ENCODE measurements around the gene RFX4. TPM values are rescaled to one million over a fixed set of nuclear protein-coding genes. Genes with fewer than 3 reads are reported as not detected.
"Not testable (repeated sequence)": the region's sequence is repeated elsewhere in the genome, so short reads cannot be mapped to it uniquely, and the experiment has no call there.

The RFX4 gene
- total RNA-seq, 1 donor from 2014 or later, result not detected

DNA sequence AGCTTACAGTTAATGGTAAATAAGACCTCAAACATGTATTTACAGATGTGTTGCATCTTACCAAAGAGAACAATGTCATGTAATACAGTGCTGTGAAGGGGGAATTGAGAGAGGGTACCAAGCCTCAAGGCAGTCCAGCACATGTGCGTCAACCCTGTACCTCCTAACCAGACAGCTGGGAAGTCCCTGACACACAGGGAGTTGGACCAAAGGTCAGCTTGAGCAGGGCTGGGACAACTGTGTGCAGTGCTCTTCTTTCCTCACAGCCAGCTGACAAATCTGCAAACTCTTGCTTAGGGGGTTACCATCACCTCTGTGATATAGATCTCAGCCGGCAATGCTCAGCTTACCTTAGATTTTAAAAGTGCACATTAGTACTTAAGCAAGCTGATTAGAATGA, 134.9 kb downstream of the RFX4 start:
- intact Hi-C loops (cut with DNase I), result no loop called here
- no peak for DNase-seq (ENCODE audit: low spot score)

DNA sequence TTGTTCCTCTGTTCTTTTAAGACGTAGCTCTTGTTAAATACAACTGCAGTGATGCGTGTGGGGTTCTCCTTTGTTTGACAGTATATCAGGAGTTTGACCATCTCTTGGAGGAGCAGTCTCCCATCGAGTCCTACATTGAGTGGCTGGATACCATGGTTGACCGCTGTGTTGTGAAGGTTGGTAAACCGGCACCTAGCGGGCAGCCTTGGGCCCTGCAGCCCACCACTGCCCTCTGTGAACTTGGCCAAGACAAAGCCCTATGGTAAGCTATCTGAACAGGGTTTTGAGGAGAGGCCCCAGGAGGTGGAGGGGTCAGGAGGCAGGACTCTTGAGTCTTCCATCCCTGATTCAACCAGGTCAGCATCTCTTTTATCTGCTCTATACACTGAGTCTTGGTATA, 137.1 kb downstream of the RFX4 start:
- intact Hi-C loops (cut with DNase I), result no loop called here
- no peak for DNase-seq (ENCODE audit: low spot score)

DNA sequence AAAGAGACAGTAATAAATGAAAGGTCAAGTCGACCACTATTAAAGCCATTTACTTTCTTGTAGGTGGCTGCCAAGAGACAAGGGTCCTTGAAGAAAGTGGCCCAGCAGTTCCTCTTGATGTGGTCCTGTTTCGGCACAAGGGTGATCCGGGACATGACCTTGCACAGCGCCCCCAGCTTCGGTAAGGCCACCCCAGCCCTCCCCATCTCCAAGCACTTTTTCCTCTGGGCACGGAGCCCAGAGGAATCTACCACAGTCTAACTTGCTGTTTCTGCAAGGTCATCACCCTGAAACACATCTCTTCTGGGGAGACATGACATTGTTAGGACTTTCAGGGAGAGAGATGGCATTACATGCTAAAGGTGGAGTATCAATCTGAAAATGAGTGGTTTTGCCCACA, 137.9 kb downstream of the RFX4 start:
- DNase-seq (ENCODE audit: low spot score), result no peak
- intact Hi-C loops (cut with DNase I), result no loop called here

DNA sequence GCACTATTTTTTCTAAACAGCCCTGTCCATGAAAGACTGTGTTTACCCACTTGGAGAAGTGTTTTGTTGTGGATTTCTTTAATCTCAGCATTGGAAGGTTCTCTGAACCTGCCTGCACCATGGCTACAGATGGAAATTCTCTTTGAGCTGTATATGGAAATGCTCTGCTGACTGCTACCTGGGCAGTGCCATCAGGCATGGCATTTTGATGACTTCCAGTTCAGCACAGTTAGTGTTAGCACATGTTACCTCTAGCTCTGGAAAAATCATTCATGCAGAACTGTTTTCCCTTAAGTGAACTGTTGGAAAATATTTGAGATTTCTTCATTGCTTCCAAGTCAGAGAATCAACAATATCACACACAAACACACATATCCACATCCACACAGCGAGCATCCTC, 139.1 kb downstream of the RFX4 start:
- intact Hi-C loops (cut with DNase I), result no loop called here

DNA sequence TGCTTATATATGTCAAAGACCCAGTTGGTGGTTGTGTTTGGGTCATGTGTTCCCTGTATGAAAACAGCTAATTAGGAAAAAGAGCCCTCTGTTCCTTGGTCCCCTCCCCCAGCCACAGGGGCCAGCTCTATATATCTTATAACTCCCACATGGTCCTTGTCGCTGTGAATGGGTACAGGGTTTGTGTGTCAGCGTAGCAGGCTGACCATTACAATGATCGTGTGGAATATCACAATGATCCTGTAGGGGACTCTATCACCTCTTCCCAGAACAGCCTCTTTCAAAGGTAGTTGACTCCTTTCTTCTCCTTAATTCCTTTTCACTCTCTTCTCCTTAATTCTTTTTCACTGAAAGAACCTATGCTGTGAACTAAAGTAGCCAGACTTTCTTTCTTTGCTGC, 140.0 kb downstream of the RFX4 start:
- intact Hi-C loops (cut with DNase I), result no loop called here
- DNase-seq (ENCODE audit: low spot score), result no peak

More for the DNA sequence above, 139.1 kb downstream of the RFX4 start:
- no peak for DNase-seq (ENCODE audit: low spot score)

DNA sequence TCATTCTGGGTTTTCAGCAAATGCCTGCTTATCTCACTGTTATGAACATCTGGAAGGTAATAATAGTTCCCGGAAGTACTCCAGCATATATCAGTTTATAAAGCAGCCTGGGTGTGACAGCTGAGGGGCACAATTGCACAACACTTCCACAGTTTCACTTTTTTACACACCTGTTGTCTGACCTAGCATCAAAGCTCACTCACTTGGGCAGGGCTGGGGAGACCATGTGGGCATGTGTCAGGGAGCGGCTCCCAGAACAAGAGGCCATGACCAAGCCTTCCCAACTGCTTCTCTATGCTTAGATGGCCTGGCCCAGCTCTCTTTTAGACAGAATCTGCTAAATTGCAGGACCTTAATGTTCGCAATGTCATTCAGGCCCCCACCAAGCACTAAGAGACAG, 140.6 kb downstream of the RFX4 start:
- DNase-seq (ENCODE audit: low spot score), result no peak
- intact Hi-C loops (cut with DNase I), result no loop called here

DNA sequence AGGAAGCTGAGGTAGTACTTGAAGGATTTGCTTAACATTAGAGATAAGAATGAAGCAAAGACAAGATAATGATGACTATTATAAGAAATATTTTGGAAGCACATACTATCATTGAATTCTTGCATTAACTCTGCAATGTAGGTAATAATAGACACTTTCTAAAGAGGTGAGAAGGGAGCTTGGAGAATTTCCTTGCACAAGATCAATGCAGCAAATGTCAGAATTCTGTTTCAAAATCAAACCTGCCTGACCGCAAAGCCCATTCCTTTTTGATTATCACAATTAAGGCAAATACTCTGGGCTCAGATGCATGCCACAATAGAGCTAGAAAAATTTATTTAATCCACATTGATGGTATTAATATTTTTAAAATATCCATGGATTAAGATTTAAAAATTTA, 141.3 kb downstream of the RFX4 start:
- intact Hi-C loops (cut with DNase I), result no loop called here
- no peak for DNase-seq (ENCODE audit: low spot score)

DNA sequence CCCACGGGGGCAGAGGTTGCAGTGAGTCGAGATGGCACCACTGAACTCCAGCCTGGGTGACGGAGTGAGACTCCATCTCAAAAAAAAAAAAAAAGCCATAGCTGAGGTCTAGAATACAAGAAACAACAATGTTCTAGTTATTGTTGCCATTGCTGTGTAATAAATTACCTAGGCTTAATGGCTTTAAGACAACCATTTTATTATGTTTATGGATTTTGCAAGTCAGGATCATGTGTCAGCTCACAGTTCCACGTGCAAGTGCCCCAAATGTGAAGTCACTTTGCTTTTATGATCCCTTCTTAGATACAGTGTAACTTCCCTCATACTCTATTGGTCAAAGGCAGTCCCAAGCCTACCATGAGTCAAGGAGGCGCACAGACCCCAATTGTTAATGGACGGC, 142.1 kb downstream of the RFX4 start:
- DNase-seq (ENCODE audit: low spot score), result no peak
- intact Hi-C loops (cut with DNase I), result no loop called here

DNA sequence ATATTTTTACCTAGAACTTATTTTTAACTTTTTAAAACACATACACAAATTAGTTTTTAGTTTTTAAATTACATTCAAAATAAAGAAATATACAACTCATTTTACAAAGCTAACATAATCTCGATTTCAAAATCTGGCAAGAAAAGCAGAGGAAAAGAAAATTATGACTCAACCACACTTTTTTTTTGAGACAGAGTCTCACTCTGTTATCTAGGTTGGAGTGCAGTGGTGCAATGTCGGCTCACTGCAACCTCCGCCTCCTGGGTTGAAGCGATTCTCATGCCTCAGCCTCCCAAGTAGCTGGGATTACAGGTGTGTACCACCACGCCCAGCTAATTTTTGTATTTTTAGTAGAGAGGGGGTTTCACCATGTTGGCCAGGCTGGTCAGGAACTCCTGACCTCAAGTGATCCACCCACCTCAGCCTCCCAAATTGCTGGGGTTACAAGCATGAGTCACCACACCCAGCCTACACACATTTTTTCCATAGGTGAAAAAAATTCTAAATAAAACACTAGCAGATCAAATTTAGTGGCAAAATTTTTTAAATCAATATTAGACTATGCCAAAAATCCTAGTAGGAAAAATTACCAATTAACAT, 143.9 kb downstream of the RFX4 start:
- not testable (repeated sequence) for DNase-seq (ENCODE audit: low spot score)

DNA sequence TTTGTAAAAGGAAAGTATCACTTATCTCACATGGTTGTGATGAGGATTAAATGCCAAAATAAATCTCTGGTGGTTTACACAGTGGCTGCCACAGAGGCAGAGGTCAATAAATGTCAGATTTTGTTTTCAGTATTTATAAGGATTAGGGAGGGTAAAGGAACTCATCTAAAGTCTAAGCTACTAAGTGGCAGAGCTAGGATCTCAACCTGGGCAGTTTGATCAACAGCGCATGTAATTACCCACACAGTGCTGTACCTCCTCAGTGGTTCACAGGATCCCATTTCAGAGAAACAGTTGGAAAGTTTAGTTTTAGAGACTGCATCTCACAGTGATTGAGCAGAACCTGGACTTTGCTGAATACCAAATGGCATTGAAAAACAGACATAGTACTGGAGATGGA, 146.8 kb downstream of the RFX4 start:
- no peak for DNase-seq (ENCODE audit: low spot score)
- intact Hi-C loops (cut with DNase I), result no loop called here

More for the DNA sequence above, 143.9 kb downstream of the RFX4 start:
- intact Hi-C loops (cut with DNase I), result not testable (repeated sequence)

DNA sequence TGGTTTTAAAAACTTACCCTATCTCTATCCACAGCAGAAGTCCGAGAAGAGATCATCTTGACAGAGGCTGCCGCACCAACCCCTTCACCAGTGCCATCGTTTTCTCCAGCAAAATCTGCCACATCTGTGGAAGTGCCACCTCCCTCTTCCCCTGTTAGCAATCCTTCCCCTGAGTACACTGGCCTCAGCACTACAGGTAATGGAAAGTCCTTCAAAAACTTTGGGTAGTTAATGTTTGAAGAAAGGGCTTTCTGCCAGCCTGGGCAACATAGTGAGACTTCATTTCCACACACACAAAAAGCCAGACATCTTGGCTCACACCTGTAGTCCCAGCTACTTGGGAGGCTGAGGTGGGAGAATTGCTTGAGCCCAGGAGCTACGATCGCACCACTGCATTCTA, 150.1 kb downstream of the RFX4 start:
- DNase-seq (ENCODE audit: low spot score), result no peak
- intact Hi-C loops (cut with DNase I), result no loop called here

DNA sequence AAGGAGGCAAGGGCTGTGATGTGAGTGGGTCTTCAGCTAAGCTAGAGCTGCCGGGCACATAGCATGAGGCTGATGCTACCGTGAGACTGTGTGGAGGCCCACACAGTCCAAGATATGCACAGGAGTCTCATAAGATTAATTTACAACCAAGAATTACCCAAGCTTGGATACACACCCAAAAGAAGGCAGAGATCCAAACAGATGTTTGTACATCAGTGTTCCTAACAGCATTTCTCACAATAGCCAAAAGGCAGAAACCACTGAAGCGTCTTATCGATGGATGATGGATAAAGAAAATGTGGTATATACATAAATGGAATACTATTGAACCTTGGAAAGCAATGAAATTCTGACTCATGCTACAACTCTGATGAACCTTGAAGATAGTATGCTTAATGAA, 150.9 kb downstream of the RFX4 start:
- intact Hi-C loops (cut with DNase I), result no loop called here

DNA sequence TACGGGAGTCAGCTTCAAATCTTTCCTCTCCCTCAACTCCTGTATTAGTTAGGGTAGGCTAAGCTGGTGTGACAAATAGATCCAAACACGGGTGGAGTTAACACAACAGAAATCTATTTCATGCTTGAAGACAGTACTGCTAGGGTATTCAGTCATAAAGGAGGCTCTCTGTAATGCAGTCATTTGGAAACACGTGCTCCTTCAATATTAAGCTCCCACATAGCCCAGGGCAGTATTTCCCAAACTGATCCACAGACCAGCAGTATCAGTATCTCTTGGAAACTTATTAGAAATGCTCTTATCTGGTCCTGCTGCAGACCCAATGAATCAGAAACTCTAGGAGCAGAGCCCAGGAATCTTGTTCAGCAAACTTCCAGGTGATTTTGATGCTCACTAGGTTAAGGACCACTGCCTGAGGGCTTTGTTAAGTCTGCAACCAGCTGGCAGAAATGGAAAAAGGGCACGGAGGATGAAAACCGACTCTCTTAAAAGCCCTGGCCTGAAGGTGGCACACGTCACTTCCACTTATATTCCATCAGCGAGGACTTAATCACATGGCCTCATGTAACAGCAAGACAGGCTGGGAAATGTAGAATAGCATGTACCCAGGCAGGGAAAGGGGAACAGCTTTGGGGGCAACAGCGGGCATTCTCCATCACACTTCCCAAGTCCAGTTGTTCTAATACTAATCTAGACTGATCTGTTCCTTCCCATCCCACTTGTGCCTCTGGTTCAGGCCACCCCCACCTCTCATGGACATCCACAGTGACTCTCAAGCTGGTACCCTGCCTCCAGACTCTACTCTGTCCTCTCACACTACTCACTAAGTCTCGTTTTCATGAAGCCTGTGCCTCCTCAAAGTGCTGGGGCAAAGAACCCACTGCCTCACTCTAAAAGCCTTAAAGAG, 153.5 kb downstream of the RFX4 start:
- DNase-seq (ENCODE audit: low spot score), result no peak
- intact Hi-C loops (cut with DNase I), result loop anchor here (2.0 kb wide), 1 partner anchor 104 kb away; no protein-coding TSS in a partner anchor

More for the DNA sequence above, 150.9 kb downstream of the RFX4 start:
- DNase-seq (ENCODE audit: low spot score), result no peak

DNA sequence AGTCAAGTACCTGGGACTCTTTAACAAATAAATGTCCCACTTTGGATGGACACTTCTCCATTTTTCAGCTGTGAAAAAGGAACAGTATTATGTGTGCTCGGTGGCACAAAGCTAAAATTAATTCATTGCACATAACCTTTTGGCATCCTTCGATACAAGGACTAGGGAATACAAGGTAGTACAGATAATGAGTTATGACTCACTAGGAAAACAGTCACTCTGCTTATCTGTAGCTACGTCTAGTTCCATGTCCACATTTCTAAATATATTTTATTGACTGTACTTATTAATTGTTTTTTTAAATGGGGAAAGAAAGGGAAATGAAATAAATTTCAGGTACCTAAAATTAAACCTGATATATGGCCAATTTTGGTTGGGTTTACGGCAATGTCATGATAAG, 156.5 kb downstream of the RFX4 start:
- DNase-seq (ENCODE audit: low spot score), result no peak
- intact Hi-C loops (cut with DNase I), result no loop called here

DNA sequence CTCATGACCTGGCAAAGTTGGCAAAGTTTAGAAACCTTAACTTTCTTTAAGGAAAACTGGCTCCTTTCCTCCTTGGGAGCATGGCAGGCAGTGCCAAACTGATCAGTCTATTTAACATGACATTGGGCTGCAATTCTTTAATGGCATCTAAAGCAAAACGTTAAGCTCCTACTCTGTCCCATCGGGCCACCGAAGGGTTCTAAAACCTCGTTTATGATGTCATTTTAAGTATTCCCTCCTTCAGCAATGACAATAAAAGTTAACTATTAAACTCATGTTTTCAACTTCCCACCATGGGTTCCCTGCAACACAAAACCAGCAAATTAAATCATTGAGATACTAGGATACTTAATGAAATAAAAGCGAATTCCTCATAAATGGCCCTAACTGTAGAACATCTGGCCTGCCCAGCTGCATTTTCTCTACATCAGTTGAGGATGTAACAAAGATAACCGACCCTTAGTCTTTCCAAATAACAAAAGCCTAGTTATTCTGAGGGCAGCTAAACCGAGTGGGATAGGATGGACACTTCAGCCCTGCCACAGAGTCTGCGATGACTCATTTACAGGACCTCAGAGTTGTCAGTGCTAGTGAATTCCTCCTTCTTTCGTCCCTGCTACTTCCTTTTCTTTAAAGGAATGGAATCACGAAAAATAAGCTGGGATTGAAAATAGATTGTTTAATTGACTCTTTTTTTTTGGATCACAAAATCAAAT, 157.2 kb downstream of the RFX4 start:
- no peak for DNase-seq (ENCODE audit: low spot score)
- intact Hi-C loops (cut with DNase I), result no loop called here

DNA sequence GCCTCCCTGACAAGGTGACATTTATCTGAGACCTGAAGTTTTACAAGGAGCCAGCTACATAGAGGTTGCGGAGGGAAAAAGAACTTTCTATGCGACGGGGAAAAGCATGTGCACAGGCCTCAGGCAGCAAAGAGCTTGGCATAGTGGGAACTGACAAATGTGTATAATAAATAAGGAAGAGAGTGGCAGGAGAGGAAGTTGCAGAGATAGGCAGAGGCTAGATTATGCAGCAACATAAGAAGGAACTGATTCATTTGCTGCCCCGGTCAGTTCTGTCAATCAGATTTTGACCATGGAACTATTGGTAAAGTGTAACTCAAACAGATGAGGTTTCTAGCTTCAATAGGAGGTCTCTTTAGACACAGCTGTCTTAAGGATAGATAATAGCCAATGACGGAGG, 158.0 kb downstream of the RFX4 start:
- intact Hi-C loops (cut with DNase I), result no loop called here

DNA sequence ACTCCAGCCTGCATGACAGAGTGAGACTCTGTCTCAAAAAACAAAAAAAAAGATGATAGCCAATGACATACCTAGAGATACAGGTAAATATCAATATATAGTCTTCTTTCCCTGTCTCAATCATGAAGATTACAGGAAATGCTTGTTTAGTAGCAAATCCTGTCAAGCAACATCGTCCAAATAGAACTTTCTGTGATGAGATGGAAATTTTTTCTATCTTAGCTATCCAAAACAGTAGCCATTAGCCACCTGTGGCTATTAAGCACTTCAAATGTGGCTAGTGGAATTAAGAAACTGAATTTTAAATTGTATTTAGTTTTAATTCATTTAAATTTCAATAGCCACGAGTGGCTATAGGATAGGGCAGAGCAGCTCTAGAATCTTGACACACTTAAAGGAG, 158.4 kb downstream of the RFX4 start:
- no peak for DNase-seq (ENCODE audit: low spot score)
- intact Hi-C loops (cut with DNase I), result no loop called here

More for the DNA sequence above, 158.0 kb downstream of the RFX4 start:
- DNase-seq (ENCODE audit: low spot score), result no peak

DNA sequence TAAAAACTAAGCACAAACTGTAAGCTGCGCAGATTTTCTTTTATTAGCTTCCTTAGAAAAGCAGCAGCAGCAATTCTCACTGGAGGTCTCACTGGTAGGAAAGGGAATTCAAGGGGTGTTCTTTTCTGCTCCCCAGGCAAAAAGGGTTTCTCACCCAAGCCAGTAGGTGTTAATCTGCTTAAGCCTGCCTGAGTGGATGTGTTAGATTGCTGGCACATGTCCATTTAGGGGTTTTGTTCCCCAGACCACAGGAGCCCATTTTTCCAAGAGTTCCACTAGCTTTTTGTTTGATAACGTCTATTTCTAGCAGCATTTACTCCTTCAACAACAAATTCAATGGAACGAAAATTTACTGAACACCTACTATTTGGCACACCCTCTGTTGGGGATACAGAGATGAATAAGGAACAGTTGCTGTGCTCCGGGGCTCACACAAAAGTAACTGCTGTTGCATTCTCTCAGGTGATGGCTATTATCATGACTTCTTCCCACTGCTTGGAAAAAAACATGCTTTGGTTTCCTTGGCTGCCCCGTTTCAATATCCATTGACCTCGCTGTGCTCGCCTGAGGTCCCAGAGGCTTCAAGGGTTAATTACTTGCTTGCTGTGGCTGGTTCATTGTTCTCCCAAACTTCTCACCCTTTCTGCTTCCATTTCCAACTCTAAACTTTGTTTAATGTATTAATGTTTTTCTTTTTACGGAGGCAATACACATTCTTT, 160.6 kb downstream of the RFX4 start:
- intact Hi-C loops (cut with DNase I), result no loop called here
- DNase-seq (ENCODE audit: low spot score), result no peak

DNA sequence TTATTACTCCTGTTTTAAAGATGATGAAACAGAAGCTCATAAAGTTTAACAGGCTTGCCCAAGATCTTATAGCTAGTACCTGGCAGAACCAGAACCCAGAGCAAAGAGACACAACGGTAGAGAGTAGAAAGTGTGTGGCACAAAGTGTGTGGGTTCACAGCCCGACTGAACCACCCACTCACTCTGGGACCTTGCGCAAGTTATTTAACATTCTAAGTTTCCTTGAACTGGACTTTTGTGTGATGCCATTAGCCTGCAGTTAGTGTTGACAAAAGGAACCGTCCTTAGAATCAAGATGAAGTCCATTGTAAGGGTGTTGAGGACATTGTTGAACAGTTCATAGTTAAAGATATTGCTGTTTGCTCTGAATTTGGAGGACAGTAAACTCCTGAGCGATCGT, 161.8 kb downstream of the RFX4 start:
- intact Hi-C loops (cut with DNase I), result no loop called here
- DNase-seq (ENCODE audit: low spot score), result no peak

DNA sequence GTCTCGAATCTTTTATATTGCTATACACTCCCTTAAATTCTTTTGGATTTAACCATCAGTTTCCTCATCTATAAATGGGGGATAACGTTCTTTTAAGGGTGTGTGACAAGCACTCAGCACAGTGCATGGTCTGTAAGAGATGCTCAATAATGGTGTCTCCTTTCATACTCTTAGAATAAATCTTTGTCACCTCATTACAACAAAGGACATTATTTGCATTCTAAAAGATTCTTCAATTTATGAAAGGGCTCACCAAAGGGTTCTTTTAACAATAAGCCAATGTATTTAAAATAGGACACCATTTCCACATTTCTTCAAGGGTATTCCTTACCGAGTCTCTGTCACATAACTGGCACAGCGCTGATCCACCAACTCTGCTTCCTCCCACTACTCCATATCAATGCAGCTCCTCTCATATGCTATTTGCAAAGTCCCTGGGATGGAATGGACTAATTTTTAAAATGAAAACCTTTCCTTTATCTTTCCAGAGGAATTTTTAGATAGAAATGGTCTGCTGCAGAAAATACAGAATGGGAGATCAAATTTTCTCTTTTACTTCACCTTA, 162.5 kb downstream of the RFX4 start:
- intact Hi-C loops (cut with DNase I), result no loop called here
- no peak for DNase-seq (ENCODE audit: low spot score)
